22Rv1 (cell line): ENCODE measurements around the gene TACSTD2.

Experiments used
- H3K27ac ChIP-seq: fragments of 450-650 bp; 2 replicates; pipeline ENCODE4 v1.5.1; 2017
- ZFX ChIP-seq: fragments of 450-650 bp; IDR thresholded peaks from 2 replicates; pipeline ENCODE4 v1.6.1; 2017; ENCODE audit warnings: antibody characterized with exemption, borderline replicate concordance
- TF ChIP-seq, protein P1 (sequence below): fragments of 450-650 bp; IDR thresholded peaks from 2 replicates; pipeline ENCODE4 v1.5.1; 2017; ENCODE audit warnings: mild to moderate bottlenecking

The TACSTD2 gene

DNA sequence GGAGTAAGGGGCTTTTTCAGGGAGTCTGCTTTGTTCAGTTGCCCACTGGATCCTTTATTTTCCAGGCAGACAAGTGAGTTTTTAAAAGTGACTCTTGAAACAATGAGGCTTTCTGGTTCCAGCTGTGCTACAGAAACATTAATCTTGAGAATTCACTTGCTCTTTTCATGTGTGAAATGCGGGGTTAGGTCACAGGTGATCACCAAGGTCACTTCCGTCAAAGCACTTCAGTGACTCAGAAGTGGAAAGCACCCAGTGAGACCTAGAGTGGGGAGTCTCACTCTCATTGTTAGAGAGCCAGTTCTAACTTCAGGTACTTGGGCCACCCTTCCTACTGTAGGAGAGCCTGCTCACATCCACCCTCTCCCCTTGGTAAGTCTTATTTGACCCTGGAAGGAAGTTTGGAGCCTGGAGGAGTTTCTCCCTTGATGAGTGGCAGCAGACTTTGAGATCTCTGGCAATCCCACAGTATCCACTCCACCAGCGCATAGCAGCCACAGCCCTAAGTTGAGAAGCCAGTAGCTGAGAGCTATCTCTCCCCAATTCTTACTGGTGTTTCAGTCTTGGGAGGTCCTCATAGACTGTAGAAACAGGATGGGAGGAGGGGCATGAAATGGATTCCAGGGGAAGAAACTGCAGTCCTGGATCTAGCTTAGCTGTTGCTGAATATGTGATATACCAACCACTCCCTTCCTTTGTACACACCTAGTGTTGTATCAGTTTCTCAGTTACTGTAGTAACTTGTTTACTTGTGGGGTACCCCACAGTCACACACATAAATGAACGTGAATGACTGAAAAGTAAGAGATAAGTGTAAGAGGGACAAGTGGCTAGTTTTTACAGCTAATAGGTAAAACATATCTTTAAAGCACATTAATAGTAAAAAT is 3.1 kb downstream of the TACSTD2 start:
- no peak overlapping the region for H3K27ac ChIP-seq
- no peak for TF ChIP-seq ZFX

DNA sequence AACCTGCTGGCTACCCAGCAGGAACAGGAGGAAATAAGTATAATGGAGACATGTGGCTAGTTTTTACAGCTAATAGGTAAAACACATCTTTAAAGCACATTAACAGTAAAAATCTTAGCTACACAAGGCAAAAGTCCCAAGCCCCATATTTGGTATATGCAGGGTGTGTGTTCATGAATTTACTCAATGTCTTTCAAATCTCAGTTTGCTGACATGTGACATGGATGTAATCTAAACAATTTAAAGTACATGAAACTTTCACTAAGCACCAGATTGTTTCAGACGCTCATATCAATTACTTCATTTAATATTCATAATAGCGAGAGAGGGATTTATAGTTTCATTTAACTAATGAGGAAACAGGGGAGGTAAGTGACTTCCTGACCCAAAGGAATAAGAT is 3.9 kb downstream of the TACSTD2 start:
- H3K27ac ChIP-seq = no peak overlapping the region
- TF ChIP-seq, protein P1, sequence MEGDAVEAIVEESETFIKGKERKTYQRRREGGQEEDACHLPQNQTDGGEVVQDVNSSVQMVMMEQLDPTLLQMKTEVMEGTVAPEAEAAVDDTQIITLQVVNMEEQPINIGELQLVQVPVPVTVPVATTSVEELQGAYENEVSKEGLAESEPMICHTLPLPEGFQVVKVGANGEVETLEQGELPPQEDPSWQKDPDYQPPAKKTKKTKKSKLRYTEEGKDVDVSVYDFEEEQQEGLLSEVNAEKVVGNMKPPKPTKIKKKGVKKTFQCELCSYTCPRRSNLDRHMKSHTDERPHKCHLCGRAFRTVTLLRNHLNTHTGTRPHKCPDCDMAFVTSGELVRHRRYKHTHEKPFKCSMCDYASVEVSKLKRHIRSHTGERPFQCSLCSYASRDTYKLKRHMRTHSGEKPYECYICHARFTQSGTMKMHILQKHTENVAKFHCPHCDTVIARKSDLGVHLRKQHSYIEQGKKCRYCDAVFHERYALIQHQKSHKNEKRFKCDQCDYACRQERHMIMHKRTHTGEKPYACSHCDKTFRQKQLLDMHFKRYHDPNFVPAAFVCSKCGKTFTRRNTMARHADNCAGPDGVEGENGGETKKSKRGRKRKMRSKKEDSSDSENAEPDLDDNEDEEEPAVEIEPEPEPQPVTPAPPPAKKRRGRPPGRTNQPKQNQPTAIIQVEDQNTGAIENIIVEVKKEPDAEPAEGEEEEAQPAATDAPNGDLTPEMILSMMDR = no peak
- TF ChIP-seq ZFX = no peak

DNA sequence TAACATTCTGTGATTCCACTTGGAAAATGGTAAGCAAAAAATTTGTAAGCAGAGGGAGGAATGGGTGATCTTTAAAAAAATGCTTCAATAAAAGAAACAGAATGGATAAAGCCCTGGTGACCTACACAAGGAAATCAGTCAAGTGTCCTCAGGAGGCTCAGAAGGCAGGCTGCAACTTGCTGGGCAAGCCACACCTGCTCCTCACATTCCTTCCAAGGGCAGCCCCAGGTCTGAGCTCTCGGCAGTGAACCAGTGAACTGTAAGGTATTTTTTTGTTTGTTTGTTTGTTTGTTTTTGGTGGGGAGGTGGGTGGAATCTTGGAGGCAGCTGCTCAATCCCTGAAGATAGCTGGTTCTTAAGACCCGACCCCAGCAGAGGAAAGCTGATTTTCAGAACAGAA is 4.4 kb downstream of the TACSTD2 start:
- no peak overlapping the region for H3K27ac ChIP-seq
- TF ChIP-seq ZFX = no peak
- TF ChIP-seq, protein P1 = no peak

DNA sequence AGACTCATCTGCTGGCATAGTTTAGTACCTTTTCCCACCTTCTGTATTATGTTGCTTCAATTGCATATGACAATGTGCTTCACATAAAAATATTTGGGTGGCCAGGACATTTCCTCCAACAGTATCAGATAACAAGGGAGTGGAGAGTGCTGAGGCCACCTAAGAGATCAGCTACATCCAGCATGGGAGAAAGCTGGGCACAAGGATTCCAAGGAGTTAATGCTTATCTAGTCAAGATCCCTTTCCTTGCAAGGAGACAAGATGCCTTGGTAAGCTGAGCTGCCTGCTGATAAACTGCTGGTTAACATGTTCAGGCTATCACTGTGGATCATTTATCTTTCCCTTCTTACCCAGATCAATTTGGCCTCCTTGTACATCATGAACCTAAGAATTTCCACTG is 5.4 kb downstream of the TACSTD2 start:
- no peak overlapping the region for H3K27ac ChIP-seq
- TF ChIP-seq ZFX = no peak
- TF ChIP-seq, protein P1 = no peak

DNA sequence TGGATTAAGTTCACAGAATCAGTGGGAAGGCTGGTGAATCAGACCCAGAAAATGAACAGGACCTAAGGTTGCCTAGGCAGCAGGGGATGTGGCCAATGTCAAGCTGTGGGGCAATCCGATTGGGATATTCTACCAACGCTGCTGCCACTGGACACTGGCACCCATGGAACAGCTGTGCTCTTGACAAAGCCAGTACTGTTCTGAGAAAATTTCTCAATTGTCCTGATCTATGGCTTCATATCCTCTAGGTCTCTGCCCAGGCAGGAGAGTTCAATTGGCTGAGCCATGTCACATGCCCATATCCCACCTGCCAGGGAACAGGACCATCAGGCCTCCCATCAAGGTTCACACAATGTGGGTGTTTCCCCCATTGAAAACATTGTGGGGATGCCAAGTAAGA is 6.2 kb downstream of the TACSTD2 start:
- no peak overlapping the region for H3K27ac ChIP-seq
- no peak for TF ChIP-seq ZFX
- TF ChIP-seq, protein P1 = no peak

DNA sequence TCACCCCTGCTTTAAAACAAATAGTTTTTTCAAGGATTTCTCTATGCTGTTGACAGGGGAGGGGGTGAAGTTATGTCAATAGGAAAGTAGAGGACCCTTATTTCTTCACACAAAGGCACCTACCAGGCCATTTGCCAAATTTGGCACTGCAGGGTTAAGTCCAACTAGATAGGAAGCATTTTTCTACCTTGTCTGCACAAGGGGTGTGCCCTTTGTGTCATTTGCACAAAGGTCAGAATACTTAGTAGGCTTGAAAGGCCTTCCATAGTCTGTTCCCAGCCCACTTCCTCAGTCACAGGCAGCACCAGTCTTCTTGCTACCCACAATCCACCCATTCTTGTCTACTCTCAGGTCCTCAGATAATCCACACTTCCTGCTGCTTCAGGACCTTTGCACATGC is 7.0 kb downstream of the TACSTD2 start:
- no peak overlapping the region for H3K27ac ChIP-seq
- TF ChIP-seq, protein P1 = no peak
- no peak for TF ChIP-seq ZFX

DNA sequence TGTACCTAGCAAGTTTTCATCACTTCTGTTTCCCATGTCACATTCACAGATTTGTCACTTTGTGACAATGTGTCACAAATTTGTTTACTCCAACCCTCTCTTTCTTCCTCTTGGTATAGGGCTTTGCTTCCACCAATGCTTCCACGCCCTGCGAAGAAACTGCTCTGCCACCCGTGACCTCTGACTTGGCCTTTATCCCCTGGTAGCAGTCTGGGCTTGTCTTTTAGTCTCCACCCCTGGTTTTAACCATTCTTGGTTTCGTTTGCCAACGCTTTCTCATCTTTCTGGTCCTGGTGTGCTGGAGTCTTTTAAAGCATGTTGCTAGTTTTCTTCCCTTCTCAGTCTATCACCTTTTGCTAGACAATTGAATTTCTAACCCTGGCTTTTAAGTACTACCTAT is 8.1 kb downstream of the TACSTD2 start:
- H3K27ac ChIP-seq = no peak overlapping the region
- TF ChIP-seq, protein P1 = no peak
- no peak for TF ChIP-seq ZFX
